Cardiac muscle cell (in vitro differentiated cells and primary cell): Measurements from ENCODE around the gene ZNF503. TPM values are rescaled to one million over a fixed set of nuclear protein-coding genes. Genes with fewer than 3 reads are reported as not detected.

ENCODE experiments used
- DNase-seq, 2 donors: peaks; one replicate each; pipeline versions ENCODE4 v3.0.0 to v3.0.0-alpha.2; 2010 to 2017; ENCODE audit warnings: low read depth in 1 of 2, low spot score in 1 of 2
- H3K27ac ChIP-seq: fragments of 200-600 bp; sonication (generic); 2 replicates; pipeline ENCODE4 v1.5.1; 2016
- H3K27me3 ChIP-seq: fragments of 200-600 bp; sonication (generic); 2 replicates; pipeline ENCODE4 v1.6.0; 2016; ENCODE audit warnings: control low read depth
- H3K36me3 ChIP-seq: fragments of 200-600 bp; sonication (generic); 2 replicates; pipeline ENCODE4 v1.5.1; 2016; ENCODE audit warnings: control low read depth
- H3K4me1 ChIP-seq: fragments of 200-600 bp; sonication (generic); 2 replicates; pipeline ENCODE4 v1.8.1; 2017; ENCODE audit warnings: low read depth, mild to moderate bottlenecking, mixed run types
- H3K4me3 ChIP-seq: fragments of 200-600 bp; sonication (generic); 2 replicates; pipeline ENCODE4 v1.5.1; 2016; ENCODE audit warnings: mild to moderate bottlenecking
- H3K9me3 ChIP-seq: fragments of 200-600 bp; sonication (generic); 2 replicates; pipeline ENCODE4 v1.5.1; 2017; ENCODE audit warnings: low read depth, mild to moderate bottlenecking, control low read depth
- polyA plus RNA-seq: library from polyadenylated mRNA; unstranded; fragments of >200 nt; fragmentation: Nextera tagmentation; extraction: Ambion mirVana; gene quantifications from 2 replicates; pipeline ENCODE4 v1.2.1, GENCODE V29; 2016
- total RNA-seq: library from RNA; depleted of rRNA; stranded (reverse); fragments of >200 nt; gene quantifications from 2 replicates; pipeline ENCODE4 v1.2.3, GENCODE V29; 2016
- TF ChIP-seq, protein P1 (sequence below): IDR thresholded peaks from 2 replicates; pipeline ENCODE4 v1.5.1; 2012; ENCODE audit warnings: low read depth, mild to moderate bottlenecking, low read length

Gene ZNF503
- total and polyA plus RNA-seq, 2 experiments from 2014 or later = 41.8 to 110 TPM

DNA sequence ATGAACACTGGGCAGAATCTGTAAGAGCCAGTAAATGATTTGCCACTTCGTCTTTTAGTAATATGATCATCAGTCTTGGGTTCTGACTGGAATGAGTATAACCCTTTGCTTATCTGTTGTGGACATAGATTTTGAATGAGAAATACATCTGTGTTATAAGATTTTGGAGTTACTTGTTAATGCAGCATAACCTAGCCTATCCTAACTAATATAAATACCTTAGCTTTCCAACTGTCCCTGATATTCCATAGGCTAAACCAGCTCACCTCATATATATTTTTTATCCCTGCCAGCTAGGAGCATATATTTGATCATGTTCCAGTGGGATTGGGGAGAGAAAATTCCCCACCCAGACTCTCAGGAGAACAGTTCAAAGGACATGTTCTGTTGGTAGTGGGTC, 44.9 kb upstream of the ZNF503 start:
- TF ChIP-seq, protein P1, sequence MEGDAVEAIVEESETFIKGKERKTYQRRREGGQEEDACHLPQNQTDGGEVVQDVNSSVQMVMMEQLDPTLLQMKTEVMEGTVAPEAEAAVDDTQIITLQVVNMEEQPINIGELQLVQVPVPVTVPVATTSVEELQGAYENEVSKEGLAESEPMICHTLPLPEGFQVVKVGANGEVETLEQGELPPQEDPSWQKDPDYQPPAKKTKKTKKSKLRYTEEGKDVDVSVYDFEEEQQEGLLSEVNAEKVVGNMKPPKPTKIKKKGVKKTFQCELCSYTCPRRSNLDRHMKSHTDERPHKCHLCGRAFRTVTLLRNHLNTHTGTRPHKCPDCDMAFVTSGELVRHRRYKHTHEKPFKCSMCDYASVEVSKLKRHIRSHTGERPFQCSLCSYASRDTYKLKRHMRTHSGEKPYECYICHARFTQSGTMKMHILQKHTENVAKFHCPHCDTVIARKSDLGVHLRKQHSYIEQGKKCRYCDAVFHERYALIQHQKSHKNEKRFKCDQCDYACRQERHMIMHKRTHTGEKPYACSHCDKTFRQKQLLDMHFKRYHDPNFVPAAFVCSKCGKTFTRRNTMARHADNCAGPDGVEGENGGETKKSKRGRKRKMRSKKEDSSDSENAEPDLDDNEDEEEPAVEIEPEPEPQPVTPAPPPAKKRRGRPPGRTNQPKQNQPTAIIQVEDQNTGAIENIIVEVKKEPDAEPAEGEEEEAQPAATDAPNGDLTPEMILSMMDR = no peak
- H3K36me3 ChIP-seq = no peaks in the 10 kb centered on the region

DNA sequence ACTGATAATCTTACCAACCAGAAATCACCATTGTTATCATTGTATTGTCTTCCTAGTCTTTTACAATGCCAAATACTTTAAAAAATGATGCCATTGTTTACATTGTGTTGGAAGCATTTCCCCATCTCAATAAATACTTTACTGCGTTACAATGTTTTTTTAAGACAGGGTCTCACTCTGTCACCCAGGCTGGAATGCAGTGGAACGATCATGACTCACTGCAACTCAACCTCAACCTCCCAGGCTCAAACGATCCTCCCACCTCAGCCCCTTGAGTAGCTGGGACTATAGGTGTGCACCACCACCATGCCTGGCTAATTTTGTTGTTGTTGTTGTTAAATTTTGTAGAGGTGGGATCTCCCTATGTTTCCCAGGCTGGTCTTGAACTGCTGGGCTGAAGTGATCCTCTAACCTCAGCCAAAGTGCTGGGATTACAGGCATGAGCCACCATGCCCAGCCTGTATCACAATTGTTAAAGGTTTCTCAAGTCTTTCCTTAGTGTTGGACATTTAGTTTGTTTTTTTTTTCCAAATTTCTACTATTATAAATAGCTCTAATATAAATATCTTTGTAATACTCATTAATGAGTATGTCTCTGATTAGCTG, 43.3 kb upstream of the ZNF503 start:
- Histone ChIP-seq H3K4me1 (peaks cover 3% of the 10 kb centered on the region), H3K27me3 (no peaks in the 10 kb centered on the region), H3K4me3 (no peak overlapping the region), H3K36me3 (no peaks in the 10 kb centered on the region), H3K9me3 (no peaks in the 10 kb centered on the region), H3K27ac (no peak overlapping the region)
- TF ChIP-seq, protein P1 = no peak
- DNase-seq = no peak

More for the DNA sequence above, 44.9 kb upstream of the ZNF503 start:
- peaks cover 12% of the 10 kb centered on the region for H3K4me1 ChIP-seq
- H3K9me3 ChIP-seq = no peaks in the 10 kb centered on the region
- H3K27me3 ChIP-seq = peaks cover 6% of the 10 kb centered on the region
- no peak for DNase-seq
- H3K4me3 ChIP-seq = no peak overlapping the region
- H3K27ac ChIP-seq = no peak overlapping the region

DNA sequence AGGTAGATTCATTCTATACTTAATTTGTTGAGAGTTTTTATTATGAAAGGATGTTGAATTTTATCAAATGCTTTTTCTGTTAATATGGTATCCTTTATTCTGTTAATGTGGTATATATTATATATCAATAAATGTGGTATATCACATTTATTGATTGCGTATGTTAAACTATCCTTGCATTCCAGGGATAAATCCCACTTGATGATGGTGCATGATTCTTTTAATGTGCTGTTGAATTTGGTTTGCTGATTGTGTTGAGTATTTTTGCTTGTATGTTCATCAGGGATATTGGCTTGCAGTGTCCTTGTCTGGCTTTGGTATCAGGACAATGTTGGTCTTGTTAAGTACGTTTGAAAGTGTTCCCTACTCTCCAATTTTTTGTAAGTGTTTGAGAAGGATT, 41.8 kb upstream of the ZNF503 start:
- no peak for DNase-seq
- Histone ChIP-seq H3K27ac (no peak overlapping the region), H3K9me3 (no peaks in the 10 kb centered on the region), H3K4me3 (no peak overlapping the region), H3K36me3 (no peaks in the 10 kb centered on the region), H3K27me3 (no peaks in the 10 kb centered on the region), H3K4me1 (peaks cover 12% of the 10 kb centered on the region)
- TF ChIP-seq, protein P1 = no peak

DNA sequence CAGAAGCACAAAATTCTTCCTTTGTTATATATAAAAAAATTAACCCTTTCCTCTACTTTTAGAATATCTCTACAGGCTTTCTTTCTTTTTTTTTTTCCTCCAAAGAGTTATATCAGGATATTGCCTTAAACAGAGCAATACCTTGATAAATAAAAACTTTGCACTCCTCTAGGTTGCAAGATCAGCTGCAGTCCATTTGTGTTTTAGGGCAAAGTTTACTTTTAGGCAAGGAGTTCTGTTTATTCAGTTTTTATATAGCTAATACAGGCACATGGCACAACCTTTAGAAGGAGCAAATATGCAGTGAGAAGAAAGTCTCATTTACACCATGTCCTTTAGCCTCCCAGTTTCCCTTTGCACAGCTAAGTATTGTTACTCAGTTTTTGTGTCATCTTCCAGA, 40.1 kb upstream of the ZNF503 start:
- Histone ChIP-seq H3K36me3 (no peaks in the 10 kb centered on the region), H3K4me1 (peaks cover 17% of the 10 kb centered on the region), H3K4me3 (no peak overlapping the region), H3K27me3 (no peaks in the 10 kb centered on the region), H3K9me3 (no peaks in the 10 kb centered on the region), H3K27ac (no peak overlapping the region)
- TF ChIP-seq, protein P1 = no peak
- DNase-seq = no peak

DNA sequence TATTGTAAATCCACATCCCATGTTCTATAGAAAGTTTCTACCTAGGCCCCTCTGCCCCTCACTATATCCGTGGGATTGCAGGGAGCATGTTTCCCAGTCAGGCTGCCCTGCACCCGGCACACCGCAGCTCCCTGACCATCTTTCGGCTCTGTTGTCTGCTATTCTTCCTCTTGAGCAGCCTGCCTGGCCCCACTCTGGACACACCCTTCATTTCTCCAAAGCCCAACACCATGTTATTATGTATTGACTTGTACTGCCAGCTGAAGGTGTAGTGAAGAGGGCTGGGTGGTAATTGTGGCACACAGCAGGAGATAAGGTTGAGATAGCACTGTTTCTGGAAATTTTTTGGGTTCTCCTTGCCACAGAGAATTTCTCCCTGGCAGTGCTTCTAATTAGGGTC, 39.6 kb upstream of the ZNF503 start:
- TF ChIP-seq, protein P1 = no peak
- Histone ChIP-seq H3K36me3 (no peaks in the 10 kb centered on the region), H3K27me3 (no peaks in the 10 kb centered on the region)

More for the DNA sequence above, 39.6 kb upstream of the ZNF503 start:
- no peak overlapping the region for H3K27ac ChIP-seq
- no peaks in the 10 kb centered on the region for H3K9me3 ChIP-seq
- H3K4me1 ChIP-seq = peaks cover 17% of the 10 kb centered on the region
- no peak overlapping the region for H3K4me3 ChIP-seq
- no peak for DNase-seq
